ENCODE data around the gene BAZ1A.

- TF ChIP-seq FOSL1 (tag; conservative IDR thresholded peaks at IDR 0.05): no peak
- TF ChIP-seq POLR2A (conservative IDR thresholded peaks at IDR 0.05): no peak
- no peak for TF ChIP-seq ZC3H11A (IDR thresholded peaks at IDR 0.05; ENCODE audit: low read depth, low read length)
- TF ChIP-seq NR2F6 (CRISPR knock-in tag; IDR thresholded peaks at IDR 0.05): no peak
- TF ChIP-seq PHF8 (IDR thresholded peaks at IDR 0.05; ENCODE audit: borderline replicate concordance, low read length): no peak
- TF ChIP-seq ZNF121 (CRISPR knock-in tag; conservative IDR thresholded peaks at IDR 0.05): no peak
- TF ChIP-seq CBFA2T2 (conservative IDR thresholded peaks at IDR 0.05): peak; percentile 74
- no peak; the same call in 1 of the 2 replicates for TF ChIP-seq NKRF (IDR thresholded peaks at IDR 0.05; ENCODE audit: borderline replicate concordance)
Observed at GRCh38 chr14:34872822-34873588, 2.2 kb downstream of the BAZ1A start.
